Measurements from ENCODE around the gene SYNRG.

The SYNRG gene

DNA sequence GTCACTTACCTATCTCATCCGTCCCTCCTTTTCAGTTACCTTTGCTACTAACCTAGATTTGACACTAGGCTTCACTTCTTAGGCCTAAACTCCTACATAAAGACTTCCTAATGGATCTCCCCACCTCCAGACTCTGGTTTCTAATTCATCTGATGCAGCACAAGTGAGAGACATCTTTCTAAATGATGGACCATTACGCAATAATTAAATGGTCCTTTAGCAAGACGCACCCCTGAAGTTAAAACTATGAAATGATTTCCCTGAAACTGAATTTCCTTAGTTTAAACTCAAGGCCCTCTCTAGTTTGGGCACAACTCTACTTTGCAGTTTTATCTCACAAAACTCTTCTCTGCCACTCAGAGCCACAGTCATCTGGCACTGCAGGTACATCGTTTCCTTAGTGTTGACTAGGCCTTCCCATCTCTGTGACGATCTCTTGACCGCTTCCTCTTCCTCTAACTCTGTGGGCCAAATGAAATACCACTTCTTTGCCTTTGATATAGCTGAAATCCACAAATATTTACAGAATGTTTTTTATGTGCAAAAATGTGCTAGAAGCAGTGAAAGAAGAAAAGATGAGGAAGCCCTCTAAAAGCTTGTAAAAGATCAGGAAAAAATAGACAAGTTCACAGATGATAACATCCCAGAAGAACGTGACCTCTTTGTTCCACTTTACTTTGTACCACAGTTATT is 3.3 kb downstream of the SYNRG start:
- DNase-seq (ENCODE audit: low read depth) = no peak

DNA sequence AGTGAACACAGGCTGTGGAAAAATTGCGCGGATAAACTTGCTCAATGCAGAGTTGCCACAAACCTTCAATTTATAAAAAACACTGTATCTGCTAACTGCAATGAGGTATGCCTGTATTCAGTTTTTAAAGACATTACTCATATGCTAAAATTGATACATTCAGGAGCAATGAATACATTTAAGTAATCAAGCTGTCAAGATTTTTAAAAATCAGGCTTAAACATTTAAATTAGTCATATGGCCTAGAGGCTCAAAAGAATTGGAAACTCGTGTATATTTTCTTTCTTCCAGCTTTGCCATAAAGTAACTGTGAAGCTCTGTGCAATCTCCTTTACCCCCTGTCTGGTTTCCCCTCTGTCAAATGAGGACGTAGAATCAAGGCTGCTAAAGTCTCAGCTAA is 4.1 kb downstream of the SYNRG start:
- no peak for DNase-seq (ENCODE audit: low read depth)

DNA sequence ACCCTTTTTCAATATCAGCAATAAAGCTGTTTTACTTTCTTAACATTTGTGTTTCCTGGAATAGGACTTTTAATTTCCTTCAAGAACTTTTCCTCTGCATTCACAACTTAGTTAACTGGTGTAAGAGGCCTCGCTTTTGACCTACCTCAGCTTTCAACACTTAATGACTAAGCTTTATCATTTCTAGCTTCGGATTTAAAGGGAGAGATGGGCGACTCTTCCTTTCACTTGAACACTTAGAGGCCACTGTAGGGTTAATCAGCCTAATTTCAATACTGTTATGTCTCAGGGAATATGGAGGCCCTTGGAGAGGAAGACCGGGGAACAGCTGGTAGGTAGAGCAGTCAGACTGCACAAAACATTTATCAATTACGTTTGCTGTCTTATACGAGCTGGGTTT is 4.7 kb downstream of the SYNRG start:
- no peak for DNase-seq (ENCODE audit: low read depth)

DNA sequence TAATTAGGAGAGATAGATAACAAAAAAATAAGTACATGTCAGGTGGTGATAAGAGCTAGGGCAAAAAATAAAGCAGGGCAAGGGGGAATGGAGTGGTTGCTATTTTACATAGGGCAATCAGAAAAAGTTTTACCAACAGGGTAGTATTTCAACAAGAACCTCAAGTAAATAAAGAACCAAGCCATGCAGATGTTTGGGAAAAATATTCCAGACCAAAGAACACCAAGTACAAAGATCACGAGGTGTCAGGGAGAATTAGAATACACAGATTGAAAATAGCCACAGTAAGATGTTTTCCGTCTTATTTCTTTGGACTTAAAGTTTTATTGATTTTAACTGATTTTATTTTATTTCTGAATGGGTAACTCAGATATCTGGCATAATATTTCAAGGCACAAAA is 11.1 kb downstream of the SYNRG start:
- DNase-seq (ENCODE audit: low read depth) = no peak

DNA sequence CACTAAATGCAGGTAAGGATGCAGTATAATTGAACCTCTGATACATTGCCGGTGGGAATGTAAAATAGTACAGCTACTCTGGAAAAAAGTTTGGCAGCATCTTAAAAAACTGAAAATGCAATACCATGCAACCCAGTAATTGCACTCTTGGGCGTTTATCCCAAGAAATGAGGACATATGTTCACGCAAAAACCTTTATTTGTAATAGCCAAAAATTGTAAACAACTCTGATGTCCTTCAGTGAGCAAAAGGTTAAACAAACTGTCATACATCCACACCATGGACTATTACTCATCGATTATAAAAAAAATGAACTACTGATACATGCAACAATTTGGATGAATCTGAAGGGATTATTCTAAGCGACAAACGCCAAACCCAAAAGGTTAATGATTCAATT is 16.9 kb downstream of the SYNRG start:
- no peak for DNase-seq (ENCODE audit: low read depth)

DNA sequence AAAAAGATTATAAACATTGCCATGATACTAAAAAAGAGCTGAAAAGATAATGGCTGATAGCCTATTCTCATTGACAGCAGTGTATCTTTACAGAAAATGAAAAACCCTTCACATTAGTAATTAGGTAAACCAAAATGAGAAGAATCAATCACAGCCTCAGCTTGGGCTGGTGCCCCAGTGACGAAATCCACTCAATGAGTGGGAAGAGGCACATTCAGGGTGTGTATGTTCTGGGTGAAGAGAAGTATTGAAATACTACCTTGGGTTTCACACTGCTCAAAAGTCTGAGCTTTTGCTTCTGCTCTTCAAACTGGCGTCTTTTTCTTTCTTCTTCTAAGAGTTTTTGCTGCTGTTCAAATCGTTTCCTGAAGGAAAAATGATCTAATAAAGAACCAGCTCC is 24.2 kb downstream of the SYNRG start:
- no peak for DNase-seq (ENCODE audit: low read depth)

DNA sequence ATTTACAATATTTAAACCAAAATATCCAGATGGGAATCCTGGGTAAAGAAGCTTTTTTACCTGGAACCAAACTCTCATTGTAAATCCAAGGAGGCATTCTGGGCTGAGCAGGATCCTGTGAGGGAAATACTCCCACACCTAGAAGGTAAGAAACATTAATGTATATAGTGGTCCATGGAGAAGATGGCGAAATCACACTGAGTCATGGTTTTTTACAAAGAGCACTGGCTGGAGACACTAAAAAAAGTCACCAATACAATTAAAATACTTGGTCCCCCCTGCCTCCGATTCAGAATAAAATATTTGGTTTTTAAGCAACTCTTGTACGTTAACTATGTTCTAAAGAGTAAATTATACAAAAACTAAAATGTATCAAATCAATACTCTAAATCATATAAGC is 32.9 kb downstream of the SYNRG start:
- DNase-seq (ENCODE audit: low read depth) = no peak

DNA sequence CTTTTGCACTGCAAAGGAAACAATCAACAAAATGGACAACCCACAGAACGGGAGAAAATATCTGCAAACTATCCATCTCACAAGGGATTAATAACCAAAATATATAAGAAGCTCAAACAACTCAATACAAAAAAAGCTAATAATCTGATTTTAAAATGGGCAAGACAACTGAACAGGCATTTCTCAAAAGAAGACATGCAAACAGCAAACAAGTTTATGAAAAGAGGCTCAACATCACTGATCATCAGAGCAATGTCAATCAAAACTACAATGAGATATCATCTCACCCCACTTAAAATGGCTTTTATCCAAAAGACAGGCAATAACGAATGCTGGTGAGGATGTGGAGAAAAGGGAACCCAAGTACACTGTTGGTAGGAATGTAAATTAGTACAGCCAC is 34.8 kb downstream of the SYNRG start:
- no peak for DNase-seq (ENCODE audit: low read depth)

DNA sequence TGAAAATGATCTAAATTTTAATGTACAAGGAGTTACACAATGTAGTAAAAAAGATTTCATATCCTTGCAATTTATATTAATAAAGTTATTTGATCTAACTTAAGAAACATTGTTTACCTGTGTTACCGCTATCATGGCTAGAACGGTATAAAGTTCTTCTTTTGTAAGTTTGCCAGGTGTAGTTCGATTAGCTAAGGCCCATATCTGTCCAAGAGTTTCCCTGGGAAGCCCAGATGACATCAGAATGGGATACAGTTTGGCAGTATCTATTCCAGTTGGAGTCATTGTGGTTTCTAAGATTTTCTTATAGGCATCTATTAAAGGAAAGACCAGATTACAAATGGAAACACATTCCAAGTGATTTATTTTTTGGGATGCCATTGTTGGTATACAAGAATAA is 37.5 kb downstream of the SYNRG start:
- no peak for DNase-seq (ENCODE audit: low read depth)

DNA sequence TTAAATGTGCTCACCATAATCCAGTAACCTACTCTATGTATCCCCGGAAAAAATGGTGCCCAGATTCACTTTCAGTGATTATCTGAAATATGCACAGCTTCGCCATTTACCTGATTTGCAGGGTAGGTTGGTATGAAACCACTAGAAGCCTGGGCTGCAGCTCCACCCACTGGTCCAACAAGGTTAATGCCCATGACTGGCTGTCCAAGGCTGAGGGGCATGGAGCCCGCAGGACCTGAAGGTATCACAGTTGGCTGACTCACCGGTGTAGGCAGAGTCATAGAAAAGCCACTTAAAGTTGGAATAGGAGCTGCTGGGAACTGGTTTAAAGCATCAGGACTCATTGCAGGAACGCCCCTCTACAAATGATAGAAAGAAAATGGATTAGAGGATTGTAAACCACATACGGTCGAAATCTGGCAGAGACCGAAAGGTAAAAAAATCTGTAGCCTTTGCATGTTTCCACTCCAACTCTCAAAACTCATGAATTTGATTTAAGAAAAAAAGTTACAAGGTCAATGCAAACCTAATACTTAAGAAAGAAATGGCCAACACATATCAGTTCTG is 38.6 kb downstream of the SYNRG start:
- peak; percentile 3 for DNase-seq (ENCODE audit: low read depth)

DNA sequence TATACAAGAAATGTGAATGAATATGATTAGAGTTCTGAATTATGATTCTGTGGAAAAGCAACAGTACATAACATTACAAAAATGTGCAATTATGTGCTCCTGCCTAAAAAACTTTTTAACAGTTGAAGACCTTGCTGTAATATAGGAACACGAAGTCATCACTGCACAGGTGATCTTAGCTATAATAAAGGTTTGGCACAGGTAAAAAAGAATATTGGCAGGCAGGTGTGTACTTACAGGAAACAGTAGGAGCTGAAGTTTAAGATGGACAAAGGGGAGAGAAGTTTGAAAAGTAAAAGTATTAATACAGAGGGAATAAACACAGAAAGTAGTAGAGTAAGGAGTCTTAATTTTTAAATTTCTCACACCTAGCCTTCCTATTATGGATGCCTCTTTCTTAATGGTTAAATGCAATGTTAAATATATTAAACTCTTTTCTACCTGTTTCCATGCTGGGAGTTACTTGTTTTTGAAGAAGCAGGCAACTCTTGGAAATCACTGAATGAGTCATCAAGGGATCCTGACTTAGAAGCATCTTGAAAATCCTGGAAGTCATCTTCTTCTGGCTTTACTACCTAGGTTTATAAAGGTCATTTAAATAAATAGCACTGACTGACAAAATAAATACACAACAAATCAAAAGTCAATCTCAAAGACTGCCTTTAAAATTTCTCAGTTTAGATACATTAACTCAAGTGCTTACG is 40.7 kb downstream of the SYNRG start:
- no peak for DNase-seq (ENCODE audit: low read depth)

DNA sequence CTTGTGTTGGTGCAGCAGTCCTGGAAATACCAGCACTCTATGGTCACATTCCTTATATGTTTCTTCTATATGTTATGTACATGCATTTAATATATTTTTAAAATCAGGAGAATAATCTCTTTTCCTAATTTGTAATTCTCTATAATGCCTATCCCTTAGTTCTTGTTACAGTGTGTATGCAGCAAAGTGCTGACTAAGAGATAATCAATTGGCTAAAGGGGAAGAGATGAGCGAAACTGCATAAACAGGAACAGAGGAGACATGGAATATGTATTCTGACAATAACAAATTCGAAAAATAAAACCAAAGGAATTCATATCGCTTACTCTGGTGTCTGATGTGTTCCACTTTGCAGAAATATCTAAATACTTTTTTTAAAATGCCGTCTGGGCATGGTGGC is 41.7 kb downstream of the SYNRG start:
- DNase-seq (ENCODE audit: low read depth) = no peak

DNA sequence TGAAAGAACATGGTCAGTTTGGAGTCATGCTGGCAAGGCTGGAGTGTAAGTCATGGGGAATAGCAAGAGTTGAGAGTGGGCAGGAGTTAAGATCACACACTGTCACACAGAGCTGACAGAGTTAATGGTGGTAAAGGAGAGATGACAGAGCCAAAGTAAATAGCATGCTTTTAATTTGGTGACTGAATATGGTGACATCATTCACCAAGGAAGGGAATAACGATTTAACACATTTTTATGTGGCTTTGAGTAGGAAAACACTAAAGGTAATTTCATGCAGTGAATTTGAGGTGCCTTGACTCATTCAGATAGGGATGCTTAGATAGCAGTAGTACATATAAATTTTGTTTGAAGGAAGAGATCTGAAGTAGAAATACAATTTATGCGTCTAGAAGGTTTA is 42.1 kb downstream of the SYNRG start:
- no peak for DNase-seq (ENCODE audit: low read depth)

DNA sequence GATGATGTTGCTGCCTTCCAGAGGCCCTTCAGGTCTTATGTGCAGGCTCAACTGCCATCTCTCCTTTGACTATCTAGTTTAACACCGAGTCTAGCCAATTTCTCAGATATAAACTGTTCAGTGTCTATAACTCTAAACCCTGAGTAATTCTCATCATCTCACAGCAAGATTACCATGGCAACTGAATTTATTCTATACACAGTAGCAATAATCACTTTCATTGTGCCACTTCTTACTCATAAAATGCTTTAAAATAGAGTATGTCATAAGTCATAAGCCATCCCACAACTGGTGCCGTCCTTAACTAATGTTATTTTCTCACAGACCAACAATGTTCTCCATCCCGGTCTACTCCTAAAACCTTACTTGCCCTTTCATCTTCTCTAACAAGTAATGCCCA is 45.0 kb downstream of the SYNRG start:
- no peak for DNase-seq (ENCODE audit: low read depth)

DNA sequence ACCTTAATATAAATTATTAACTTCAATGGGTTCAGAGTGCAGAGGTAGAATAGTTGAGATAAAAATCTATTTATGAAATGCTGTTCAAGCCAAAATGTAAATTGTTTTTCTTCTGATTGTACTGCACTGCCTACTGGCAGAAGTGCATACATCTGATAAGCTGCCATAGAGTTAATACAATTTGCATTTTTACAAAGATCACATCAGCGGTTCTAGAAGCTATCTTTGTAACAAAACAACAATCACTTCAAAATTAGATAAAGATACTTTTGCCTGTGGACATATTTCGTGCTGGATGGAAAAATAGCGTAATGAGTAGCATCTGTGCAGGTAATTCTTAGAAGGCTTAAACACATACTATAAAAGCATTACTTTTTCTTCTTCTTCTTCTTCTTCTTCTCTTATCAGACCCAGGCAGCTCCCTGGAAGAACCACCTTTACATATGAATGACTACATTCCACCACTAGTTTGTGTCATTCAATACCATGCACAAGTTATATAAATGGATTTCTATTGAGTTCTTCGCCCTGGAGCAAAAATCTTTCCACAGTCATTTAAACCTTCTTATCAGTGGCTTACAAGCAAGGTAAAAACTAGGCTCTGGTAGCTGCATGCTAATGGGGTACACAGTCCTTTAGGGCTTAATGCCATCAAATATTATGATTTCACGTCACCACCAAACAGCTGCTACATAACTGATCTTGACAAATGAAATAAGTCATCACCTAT is 47.0 kb downstream of the SYNRG start:
- no peak for DNase-seq (ENCODE audit: low read depth)

DNA sequence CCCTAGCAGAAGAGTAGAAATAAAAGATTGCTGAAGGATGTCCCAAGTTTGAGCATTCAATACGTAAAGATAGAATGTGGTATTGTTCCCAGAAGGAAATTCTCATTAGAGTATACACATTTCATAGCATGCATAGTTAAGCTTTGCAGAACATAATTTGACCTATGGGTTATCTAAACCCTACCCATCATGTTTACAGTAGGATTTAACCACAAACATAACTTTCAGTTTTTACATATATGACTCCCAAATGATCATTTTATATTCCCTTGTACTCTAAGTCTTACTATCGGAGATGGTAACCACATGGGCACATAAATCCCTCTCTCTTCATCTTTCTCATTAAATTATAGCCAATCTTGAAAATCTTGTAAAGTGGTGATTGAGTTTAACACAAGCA is 50.9 kb downstream of the SYNRG start:
- no peak for DNase-seq (ENCODE audit: low read depth)

DNA sequence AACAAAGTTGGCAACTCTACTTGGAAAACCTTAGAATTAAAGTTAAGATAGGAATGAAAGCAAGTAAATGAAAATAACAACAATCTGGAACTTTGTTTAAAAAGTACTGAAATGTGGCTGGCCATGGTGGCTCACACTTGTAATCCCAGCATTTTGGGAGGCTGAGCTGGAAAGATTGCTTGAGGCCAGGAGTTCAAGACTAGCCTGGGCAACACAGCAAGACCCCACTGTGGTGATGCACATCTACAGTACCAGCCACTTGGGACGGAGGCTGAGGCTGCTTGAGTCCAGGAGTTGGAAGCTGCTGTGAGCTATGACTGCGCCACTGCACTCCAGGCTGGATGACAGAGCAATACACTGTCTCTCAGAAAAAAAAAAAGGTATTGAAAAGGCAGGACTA is 51.7 kb downstream of the SYNRG start:
- DNase-seq (ENCODE audit: low read depth) = no peak

DNA sequence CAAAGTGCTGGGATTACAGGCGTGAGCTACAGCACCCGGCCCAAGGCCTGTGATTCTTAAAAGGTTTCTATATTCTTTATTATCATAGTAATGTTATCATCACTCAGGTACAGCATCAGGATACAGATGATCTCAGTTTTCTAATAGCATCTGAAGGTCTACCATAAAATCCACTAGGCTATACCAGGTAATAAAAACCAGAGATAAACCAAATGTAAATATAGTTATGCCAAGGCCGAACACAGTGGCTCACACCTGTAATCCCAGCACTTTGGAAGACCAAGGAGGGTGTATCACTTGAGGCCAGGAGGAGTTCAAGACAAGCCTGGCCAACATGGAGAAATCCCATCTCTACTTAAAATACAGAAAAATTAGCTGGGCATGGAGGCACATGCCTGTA is 53.8 kb downstream of the SYNRG start:
- no peak for DNase-seq (ENCODE audit: low read depth)

DNA sequence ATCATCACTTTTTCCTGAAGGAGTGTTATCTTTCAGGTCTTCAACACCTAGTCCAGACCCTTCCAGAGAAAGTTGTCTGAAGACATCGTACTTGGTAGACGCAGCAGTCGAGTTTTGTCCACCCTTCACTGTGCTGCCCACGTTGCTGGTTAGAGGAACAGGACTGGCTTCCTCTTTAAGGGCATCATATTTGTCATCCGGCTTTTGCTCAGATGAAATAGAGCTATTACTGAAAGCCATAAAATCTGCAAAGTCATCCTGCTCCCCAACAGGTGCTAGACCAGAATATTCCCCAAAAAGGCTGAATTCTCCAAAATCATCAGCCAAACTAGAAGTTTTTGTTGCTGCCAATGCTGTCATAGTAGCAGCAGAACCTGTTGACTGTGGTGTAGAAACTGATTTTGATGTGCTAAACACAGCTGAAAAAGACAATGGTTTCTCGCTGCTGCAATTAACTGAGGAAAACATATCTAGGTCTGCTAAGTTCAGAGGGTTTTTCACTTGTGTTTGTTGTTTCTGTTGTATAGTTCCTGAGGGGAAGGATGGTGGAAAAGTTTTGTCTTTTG is 55.7 kb downstream of the SYNRG start:
- no peak for DNase-seq (ENCODE audit: low read depth)

DNA sequence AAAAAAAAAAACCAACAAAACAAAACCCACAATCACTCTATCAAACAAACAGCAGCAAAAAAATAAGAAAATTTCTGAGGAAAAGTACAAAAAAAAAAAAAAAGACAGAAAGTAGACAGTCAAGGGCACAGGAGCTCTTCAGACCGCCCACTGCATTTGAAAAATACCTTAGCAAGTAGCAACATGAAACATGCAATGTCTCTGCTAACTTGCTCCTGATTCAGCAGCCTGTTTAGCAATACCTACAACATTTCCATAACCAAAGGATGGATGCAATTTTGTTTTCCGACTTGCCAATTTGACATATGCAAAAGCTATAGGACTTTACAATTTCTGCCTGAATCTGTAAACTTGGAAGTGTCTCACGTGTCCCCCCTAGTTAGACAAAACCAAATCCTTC is 57.4 kb downstream of the SYNRG start:
- DNase-seq (ENCODE audit: low read depth) = no peak

DNA sequence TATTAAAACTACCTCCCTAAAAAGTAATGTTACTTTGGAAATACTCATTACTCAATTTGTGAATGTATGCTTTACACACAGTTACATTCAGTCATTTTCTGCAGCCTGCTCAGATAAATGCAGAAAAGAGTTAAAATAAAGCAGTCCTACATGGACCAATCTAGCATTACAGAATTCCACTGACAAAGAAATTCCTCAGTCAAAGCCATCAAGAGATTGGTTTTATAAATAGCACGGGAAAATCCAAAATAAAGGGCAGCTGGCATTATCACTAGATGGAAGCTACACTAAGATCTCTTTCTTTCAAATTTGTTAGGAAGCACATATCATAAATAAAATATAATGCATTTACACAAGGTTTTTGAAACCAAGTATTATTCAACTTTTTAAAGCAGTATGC is 61.2 kb downstream of the SYNRG start:
- DNase-seq (ENCODE audit: low read depth) = no peak

DNA sequence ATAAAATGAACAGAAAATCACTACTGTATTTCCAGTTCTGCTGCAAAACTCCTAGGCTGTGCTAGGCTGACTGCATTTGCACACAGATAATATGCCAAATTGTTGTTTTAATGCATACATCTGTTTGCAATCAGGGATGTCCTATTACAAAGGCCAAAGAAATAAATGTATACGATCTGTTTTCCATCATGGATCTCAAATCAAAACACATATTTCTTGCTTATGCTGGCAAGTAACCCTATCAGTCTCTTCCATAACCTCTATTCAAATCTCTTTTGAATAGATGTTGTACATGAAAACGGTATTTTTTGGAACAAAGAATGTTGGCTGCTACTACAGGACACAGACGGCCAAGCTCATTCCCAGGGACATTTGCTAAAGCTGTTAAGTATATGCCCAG is 62.9 kb downstream of the SYNRG start:
- DNase-seq (ENCODE audit: low read depth) = no peak

DNA sequence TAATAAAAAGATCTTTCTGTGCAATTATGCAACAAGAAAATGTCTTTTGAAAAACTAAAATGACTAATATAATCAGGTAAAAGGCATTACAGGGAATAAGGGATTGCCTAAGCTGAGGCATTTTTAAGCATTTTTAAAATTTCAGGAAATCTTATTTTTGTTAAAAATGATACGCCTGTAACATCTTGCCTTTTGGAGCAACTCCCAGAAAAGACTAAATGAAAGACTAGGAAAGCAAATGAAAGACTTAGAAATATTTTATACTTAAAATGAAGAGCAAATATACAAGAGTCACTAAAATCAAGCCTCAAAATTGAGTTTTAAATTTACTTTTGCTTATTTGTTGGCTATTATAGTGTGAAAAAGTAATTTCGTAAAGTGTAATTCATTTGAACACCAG is 63.7 kb downstream of the SYNRG start:
- DNase-seq (ENCODE audit: low read depth) = no peak

Data from stimulated activated CD8-positive, alpha-beta memory T cell treated with anti-CD3 and anti-CD28 coated beads, Interleukin-15, amount 100 ng/mL, for 1 hour (primary cell).